MM.1S (cell line): ENCODE results near the gene ANKRD10.

Source experiments
- DNase-seq: peaks from one replicate; pipeline ENCODE4 v3.0.0-alpha.2; 2015
- H2AFZ ChIP-seq: fragments of 300-600 bp; sonication (generic); 2 replicates; pipeline ENCODE4 v1.6.0; 2016; ENCODE audit warnings: antibody characterized with exemption, low read length
- H3F3A ChIP-seq: fragments of 300-600 bp; sonication (generic); 2 replicates; pipeline ENCODE4 v1.6.1; 2016; ENCODE audit warnings: mild to moderate bottlenecking, antibody characterized with exemption, low read length, moderate library complexity, mixed read lengths; ENCODE audit not compliant: insufficient read depth
- H3K27ac ChIP-seq: fragments of 300-600 bp; sonication (generic); 2 replicates; pipeline ENCODE4 v1.5.1; 2016; ENCODE audit warnings: mild to moderate bottlenecking, low read length
- H3K27me3 ChIP-seq: fragments of 300-600 bp; sonication (generic); replicated peaks from 2 replicates; pipeline ENCODE4 v1.6.0; 2016; ENCODE audit warnings: low read length; ENCODE audit not compliant: insufficient read depth
- H3K36me3 ChIP-seq: fragments of 300-600 bp; sonication (generic); replicated peaks from 2 replicates; pipeline ENCODE4 v1.6.1; 2016; ENCODE audit warnings: mild to moderate bottlenecking, low read length, mixed read lengths; ENCODE audit not compliant: insufficient read depth
- H3K4me1 ChIP-seq: fragments of 300-600 bp; sonication (generic); 2 replicates; pipeline ENCODE4 v1.6.1; 2016; ENCODE audit warnings: low read length, mixed read lengths
- H3K4me2 ChIP-seq: fragments of 300-600 bp; sonication (generic); 2 replicates; pipeline ENCODE4 v1.6.0; 2016; ENCODE audit warnings: low read depth, low read length
- H3K4me3 ChIP-seq: fragments of 300-600 bp; sonication (generic); 2 replicates; pipeline ENCODE4 v1.5.1; 2016; ENCODE audit warnings: low read length, mixed read lengths
- H3K79me2 ChIP-seq: fragments of 300-600 bp; sonication (generic); 2 replicates; pipeline ENCODE4 v1.6.1; 2016; ENCODE audit warnings: mixed run types, low read length, mixed read lengths
- H3K9ac ChIP-seq: fragments of 300-600 bp; sonication (generic); 2 replicates; pipeline ENCODE4 v1.6.1; 2016; ENCODE audit warnings: low read length, mixed read lengths
- H3K9me2 ChIP-seq: fragments of 300-600 bp; sonication (generic); replicated peaks from 2 replicates; pipeline ENCODE4 v1.6.1; 2016; ENCODE audit warnings: mild to moderate bottlenecking, low read length, mixed read lengths; ENCODE audit not compliant: insufficient read depth
- H3K9me3 ChIP-seq: fragments of 300-600 bp; sonication (generic); replicated peaks from 2 replicates; pipeline ENCODE4 v1.6.1; 2016; ENCODE audit warnings: mild to moderate bottlenecking, low read length, mixed read lengths; ENCODE audit not compliant: insufficient read depth
- H4K20me1 ChIP-seq: fragments of 300-600 bp; sonication (generic); 2 replicates; pipeline ENCODE4 v1.6.1; 2016; ENCODE audit warnings: mild to moderate bottlenecking, low read length, moderate library complexity, mixed read lengths; ENCODE audit not compliant: insufficient read depth
- EZH2 ChIP-seq: fragments of 300-600 bp; sonication (generic); optimal IDR thresholded peaks from 2 replicates; pipeline ENCODE3; 2017; ENCODE audit warnings: low read depth, mild to moderate bottlenecking, antibody characterized with exemption, low read length, mixed read lengths
- EZH2phosphoT487 ChIP-seq: fragments of 300-600 bp; sonication (generic); IDR thresholded peaks from 2 replicates; pipeline ENCODE4 v1.6.1; 2018; ENCODE audit warnings: antibody characterized with exemption, low read length
- TF ChIP-seq, protein P1 (sequence below): fragments of 300-600 bp; sonication (generic); IDR thresholded peaks from 2 replicates; pipeline ENCODE4 v1.5.1; 2016; ENCODE audit warnings: antibody characterized with exemption, low read length, mixed read lengths

Gene ANKRD10

GRCh38 chr13:110925023-110925612 lies 10.2 kb upstream of the ANKRD10 start:
- no peaks in the 10 kb centered on the region for H4K20me1 ChIP-seq
- no peaks in the 10 kb centered on the region for H3F3A ChIP-seq
- no peak overlapping the region for H3K27ac ChIP-seq
- H3K4me3 ChIP-seq: no peak overlapping the region
- no peaks in the 10 kb centered on the region for H3K27me3 ChIP-seq
- no peak overlapping the region for H3K4me2 ChIP-seq
- H3K9me2 ChIP-seq: no peaks in the 10 kb centered on the region
- TF ChIP-seq EZH2: no peak
- TF ChIP-seq EZH2phosphoT487: no peak
- TF ChIP-seq, protein P1, sequence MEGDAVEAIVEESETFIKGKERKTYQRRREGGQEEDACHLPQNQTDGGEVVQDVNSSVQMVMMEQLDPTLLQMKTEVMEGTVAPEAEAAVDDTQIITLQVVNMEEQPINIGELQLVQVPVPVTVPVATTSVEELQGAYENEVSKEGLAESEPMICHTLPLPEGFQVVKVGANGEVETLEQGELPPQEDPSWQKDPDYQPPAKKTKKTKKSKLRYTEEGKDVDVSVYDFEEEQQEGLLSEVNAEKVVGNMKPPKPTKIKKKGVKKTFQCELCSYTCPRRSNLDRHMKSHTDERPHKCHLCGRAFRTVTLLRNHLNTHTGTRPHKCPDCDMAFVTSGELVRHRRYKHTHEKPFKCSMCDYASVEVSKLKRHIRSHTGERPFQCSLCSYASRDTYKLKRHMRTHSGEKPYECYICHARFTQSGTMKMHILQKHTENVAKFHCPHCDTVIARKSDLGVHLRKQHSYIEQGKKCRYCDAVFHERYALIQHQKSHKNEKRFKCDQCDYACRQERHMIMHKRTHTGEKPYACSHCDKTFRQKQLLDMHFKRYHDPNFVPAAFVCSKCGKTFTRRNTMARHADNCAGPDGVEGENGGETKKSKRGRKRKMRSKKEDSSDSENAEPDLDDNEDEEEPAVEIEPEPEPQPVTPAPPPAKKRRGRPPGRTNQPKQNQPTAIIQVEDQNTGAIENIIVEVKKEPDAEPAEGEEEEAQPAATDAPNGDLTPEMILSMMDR: no peak
- H3K79me2 ChIP-seq: no peaks in the 10 kb centered on the region
- H3K9me3 ChIP-seq: no peaks in the 10 kb centered on the region
- no peak for DNase-seq
- H3K4me1 ChIP-seq: no peaks in the 10 kb centered on the region
- no peaks in the 10 kb centered on the region for H3K36me3 ChIP-seq
- no peak overlapping the region for H2AFZ ChIP-seq
- no peak overlapping the region for H3K9ac ChIP-seq

- no peaks in the 10 kb centered on the region for H3K79me2 ChIP-seq
Measured at GRCh38 chr13:110924639-110924934, 9.7 kb upstream of the ANKRD10 start.

DNA sequence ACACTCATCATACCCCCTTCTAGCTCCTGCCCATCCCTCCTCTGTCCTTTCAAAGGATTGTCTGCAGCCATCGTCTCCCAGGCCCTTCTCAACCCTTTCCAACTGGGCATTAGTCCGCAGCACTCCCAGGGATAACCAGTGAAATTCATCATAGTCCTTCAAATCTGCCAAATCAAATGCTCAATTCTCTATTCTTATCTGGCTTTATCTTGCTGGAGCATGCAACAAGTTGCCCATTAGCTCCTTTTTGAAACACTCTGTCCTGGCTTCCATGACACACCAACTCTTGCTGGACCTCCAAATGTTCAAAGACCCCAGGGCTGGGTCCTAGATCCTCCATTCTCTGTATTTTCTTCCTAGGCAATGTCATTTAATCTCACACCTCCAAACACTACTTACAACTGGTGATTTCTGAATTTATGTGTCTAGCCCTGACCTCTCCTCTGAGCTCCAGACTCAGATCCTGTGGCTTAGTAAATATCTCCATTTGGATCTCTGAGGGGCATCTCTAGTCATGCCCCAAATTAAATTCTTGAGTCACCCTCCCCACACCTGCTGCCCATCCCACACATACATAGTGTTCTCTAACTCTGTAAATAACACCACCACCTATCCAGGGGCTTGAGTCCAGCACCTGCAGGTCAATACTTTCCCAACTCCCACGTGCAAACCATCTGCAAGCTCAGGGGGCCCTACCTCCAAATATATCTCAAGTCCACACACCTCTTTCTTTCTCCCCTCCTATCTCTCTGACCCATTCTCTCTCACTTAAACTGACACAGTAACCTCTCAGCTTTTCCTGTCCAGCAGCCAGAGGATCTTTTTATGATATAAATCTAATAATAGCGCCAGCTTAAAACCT lies 9.1 kb upstream of the ANKRD10 start:
- no peaks in the 10 kb centered on the region for H3K9me2 ChIP-seq
- H2AFZ ChIP-seq: no peak overlapping the region
- H3K79me2 ChIP-seq: no peaks in the 10 kb centered on the region
- no peak overlapping the region for H3K4me2 ChIP-seq
- no peaks in the 10 kb centered on the region for H3K9me3 ChIP-seq
- H4K20me1 ChIP-seq: no peaks in the 10 kb centered on the region
- H3K4me1 ChIP-seq: no peaks in the 10 kb centered on the region
- H3K27me3 ChIP-seq: no peaks in the 10 kb centered on the region
- DNase-seq: no peak
- H3K4me3 ChIP-seq: no peak overlapping the region
- H3K9ac ChIP-seq: no peak overlapping the region
- H3K27ac ChIP-seq: no peak overlapping the region
- H3F3A ChIP-seq: no peaks in the 10 kb centered on the region
- TF ChIP-seq EZH2phosphoT487 (no peak), EZH2 (no peak)
- TF ChIP-seq, protein P1: no peak
- no peaks in the 10 kb centered on the region for H3K36me3 ChIP-seq

More at GRCh38 chr13:110924639-110924934, 9.7 kb upstream of the ANKRD10 start:
- no peak for DNase-seq
- H3K9me3 ChIP-seq: no peaks in the 10 kb centered on the region
- no peaks in the 10 kb centered on the region for H3K9me2 ChIP-seq
- H3K9ac ChIP-seq: no peak overlapping the region
- H3K4me3 ChIP-seq: no peak overlapping the region
- H3K27ac ChIP-seq: no peak overlapping the region
- no peaks in the 10 kb centered on the region for H3K27me3 ChIP-seq
- H3K4me2 ChIP-seq: no peak overlapping the region
- no peaks in the 10 kb centered on the region for H3K36me3 ChIP-seq
- no peaks in the 10 kb centered on the region for H4K20me1 ChIP-seq
- H3K4me1 ChIP-seq: no peaks in the 10 kb centered on the region
- H2AFZ ChIP-seq: no peak overlapping the region
- TF ChIP-seq, protein P1: no peak
- TF ChIP-seq EZH2phosphoT487 (no peak), EZH2 (no peak)
- no peaks in the 10 kb centered on the region for H3F3A ChIP-seq
